PFSK-1 (cell line): Measurements from ENCODE around the gene HCRT.

Experiments
- POLR2AphosphoS5 ChIP-seq: IDR thresholded peaks from 2 replicates; pipeline ENCODE4 v1.6.1; 2012; ENCODE audit warnings: low read depth, mild to moderate bottlenecking, control low read depth, low read length, moderate library complexity
- SIN3A ChIP-seq: IDR thresholded peaks from 2 replicates; pipeline ENCODE4 v1.6.1; 2012; ENCODE audit warnings: mild to moderate bottlenecking, low read length, moderate library complexity, borderline replicate concordance; ENCODE audit not compliant: insufficient read depth
- TAF1 ChIP-seq: IDR thresholded peaks from 2 replicates; pipeline ENCODE4 v1.6.1; 2012; ENCODE audit warnings: low read length, control low read depth, borderline replicate concordance; ENCODE audit not compliant: insufficient read depth
- TF ChIP-seq, protein P1 (sequence below), 2 experiments: IDR thresholded peaks; 2 replicates each; pipeline versions ENCODE4 v1.6.1 to v1.8.0; 2011 to 2012; ENCODE audit warnings: low read depth in 2 of 2, low read length in 2 of 2, control low read depth in 1 of 2, inconsistent platforms in 1 of 2, mild to moderate bottlenecking in 1 of 2, moderate library complexity in 1 of 2; ENCODE audit not compliant: insufficient read depth in 1 of 2

GRCh38 chr17:42193969-42194899 lies 9.0 kb upstream of the HCRT start, which contains the start of gene GHDC:
- TF ChIP-seq POLR2AphosphoS5 (no peak), SIN3A (no peak), TAF1 (no peak)
- TF ChIP-seq, protein P1, sequence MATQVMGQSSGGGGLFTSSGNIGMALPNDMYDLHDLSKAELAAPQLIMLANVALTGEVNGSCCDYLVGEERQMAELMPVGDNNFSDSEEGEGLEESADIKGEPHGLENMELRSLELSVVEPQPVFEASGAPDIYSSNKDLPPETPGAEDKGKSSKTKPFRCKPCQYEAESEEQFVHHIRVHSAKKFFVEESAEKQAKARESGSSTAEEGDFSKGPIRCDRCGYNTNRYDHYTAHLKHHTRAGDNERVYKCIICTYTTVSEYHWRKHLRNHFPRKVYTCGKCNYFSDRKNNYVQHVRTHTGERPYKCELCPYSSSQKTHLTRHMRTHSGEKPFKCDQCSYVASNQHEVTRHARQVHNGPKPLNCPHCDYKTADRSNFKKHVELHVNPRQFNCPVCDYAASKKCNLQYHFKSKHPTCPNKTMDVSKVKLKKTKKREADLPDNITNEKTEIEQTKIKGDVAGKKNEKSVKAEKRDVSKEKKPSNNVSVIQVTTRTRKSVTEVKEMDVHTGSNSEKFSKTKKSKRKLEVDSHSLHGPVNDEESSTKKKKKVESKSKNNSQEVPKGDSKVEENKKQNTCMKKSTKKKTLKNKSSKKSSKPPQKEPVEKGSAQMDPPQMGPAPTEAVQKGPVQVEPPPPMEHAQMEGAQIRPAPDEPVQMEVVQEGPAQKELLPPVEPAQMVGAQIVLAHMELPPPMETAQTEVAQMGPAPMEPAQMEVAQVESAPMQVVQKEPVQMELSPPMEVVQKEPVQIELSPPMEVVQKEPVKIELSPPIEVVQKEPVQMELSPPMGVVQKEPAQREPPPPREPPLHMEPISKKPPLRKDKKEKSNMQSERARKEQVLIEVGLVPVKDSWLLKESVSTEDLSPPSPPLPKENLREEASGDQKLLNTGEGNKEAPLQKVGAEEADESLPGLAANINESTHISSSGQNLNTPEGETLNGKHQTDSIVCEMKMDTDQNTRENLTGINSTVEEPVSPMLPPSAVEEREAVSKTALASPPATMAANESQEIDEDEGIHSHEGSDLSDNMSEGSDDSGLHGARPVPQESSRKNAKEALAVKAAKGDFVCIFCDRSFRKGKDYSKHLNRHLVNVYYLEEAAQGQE (IDR thresholded peaks at IDR 0.05; ENCODE audit: insufficient read depth in 1 of 2, low read depth in 2 of 2, low read length in 2 of 2), result no peak
